AG10803 (cell line): ENCODE results near the gene XPR1.

ENCODE experiments used
- DNase-seq: peaks from one replicate; pipeline ENCODE4 v3.0.0; 2010; ENCODE audit warnings: low read depth
- H3K4me3 ChIP-seq: 2 replicates; pipeline ENCODE4 v1.5.1; 2011; ENCODE audit warnings: mild to moderate bottlenecking, low read length, control low read depth
- TF ChIP-seq, protein P1 (sequence below): conservative IDR thresholded peaks from 2 replicates; pipeline ENCODE4 v1.5.1; 2011; ENCODE audit warnings: mild to moderate bottlenecking, low read length, control low read depth, inconsistent platforms

XPR1 gene

DNA sequence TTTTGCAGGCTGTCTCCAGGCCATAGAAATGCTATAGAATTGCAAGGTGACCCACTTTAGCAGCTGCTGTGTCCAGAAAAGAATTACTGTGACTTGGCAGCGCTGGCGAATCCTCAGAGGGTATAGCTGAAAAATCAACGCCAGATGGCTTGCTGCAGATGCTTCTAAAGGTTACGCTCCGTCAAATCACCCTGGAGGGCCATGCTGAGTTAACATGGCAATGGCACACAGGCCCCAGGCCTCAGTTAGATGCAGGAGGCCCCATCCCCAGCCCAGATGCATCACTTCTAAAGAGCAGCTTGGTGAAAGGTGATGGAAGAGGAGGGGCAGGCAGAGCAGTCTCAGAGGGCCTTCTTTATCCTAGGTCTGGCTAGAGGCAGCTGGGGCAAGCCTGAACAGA, 298.9 kb downstream of the XPR1 start:
- no peak for DNase-seq
- no peak overlapping the region for H3K4me3 ChIP-seq
- TF ChIP-seq, protein P1, sequence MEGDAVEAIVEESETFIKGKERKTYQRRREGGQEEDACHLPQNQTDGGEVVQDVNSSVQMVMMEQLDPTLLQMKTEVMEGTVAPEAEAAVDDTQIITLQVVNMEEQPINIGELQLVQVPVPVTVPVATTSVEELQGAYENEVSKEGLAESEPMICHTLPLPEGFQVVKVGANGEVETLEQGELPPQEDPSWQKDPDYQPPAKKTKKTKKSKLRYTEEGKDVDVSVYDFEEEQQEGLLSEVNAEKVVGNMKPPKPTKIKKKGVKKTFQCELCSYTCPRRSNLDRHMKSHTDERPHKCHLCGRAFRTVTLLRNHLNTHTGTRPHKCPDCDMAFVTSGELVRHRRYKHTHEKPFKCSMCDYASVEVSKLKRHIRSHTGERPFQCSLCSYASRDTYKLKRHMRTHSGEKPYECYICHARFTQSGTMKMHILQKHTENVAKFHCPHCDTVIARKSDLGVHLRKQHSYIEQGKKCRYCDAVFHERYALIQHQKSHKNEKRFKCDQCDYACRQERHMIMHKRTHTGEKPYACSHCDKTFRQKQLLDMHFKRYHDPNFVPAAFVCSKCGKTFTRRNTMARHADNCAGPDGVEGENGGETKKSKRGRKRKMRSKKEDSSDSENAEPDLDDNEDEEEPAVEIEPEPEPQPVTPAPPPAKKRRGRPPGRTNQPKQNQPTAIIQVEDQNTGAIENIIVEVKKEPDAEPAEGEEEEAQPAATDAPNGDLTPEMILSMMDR = no peak

DNA sequence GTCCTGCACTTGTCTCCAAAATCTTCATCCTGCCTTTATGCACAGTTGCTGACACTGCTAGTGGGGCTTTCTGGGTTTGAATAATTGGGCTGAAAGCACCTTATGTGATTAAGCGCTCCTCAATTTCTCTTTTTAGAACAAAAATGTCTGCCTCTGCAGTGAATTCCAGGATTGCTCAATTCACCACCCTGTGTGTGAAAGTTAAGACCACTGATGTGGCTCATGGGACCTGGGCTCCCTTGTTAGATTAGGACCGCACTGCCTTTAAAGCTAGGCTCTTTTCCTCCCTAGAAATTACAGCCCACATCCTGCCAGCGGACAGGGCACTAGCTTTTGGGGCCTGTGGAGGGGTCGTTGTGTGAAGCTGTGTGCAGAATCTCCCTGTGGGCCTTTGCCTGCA, 299.7 kb downstream of the XPR1 start:
- TF ChIP-seq, protein P1 = no peak
- H3K4me3 ChIP-seq = no peak overlapping the region
- no peak for DNase-seq

DNA sequence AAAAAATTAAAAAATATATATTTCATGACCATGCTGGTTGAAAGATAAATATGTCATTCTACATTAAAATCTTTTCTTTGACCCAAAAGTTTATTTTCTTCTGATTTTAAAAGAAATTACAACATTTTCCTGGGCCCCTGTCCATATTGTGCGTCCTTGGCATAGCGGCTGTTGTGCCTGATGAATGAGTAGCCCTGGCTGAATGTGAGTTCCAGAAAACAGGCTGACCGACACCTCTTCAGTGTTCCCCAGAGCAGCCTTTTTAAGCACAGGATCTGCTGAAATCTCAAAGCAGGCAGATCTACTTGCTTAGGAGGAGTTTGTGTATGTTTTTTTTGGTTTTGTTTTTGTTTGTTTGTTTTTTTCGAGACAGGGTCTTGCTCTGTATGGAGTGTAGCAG, 300.6 kb downstream of the XPR1 start:
- TF ChIP-seq, protein P1 = no peak
- H3K4me3 ChIP-seq = no peak overlapping the region
- DNase-seq = no peak

DNA sequence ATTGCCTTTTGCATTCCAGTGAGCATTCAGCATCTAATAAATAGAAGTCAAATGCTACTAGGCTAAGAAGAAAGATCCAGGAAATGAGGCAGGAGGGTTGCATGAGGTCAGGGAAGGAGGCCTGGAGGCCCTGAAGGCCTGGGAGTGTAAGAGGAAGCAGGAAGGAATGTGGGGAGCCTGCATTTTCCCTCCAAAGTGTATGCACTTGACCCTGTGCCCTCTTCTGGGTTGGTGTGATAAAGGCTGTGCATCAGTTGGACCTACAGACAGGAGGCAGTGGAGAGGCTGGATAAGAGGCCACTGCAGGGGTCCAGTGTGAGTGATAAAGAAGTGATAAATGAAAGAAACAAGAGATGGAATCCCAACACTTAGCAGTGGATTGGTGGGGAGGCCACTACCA, 301.3 kb downstream of the XPR1 start:
- no peak for DNase-seq
- TF ChIP-seq, protein P1 = no peak
- H3K4me3 ChIP-seq = no peak overlapping the region

DNA sequence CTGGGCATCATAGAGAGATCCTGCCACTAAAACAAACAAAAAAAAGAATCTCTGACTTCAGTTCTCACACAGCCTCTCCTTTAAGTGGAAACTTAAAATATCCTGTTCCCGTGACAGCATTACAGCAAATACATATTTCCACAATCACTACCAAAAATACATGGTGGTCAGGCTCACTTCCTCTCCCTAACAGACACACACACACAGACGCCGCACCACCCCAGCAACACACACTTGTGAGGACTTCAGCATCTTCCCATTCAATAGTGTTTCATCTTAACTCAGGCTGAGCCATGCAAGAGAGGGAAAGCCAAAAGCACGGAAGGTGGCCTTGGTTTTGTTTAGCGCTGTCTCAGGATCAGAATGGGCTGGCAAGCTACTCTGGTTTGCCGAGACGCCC, 302.7 kb downstream of the XPR1 start:
- no peak for DNase-seq
- TF ChIP-seq, protein P1 = no peak
- H3K4me3 ChIP-seq = no peak overlapping the region

DNA sequence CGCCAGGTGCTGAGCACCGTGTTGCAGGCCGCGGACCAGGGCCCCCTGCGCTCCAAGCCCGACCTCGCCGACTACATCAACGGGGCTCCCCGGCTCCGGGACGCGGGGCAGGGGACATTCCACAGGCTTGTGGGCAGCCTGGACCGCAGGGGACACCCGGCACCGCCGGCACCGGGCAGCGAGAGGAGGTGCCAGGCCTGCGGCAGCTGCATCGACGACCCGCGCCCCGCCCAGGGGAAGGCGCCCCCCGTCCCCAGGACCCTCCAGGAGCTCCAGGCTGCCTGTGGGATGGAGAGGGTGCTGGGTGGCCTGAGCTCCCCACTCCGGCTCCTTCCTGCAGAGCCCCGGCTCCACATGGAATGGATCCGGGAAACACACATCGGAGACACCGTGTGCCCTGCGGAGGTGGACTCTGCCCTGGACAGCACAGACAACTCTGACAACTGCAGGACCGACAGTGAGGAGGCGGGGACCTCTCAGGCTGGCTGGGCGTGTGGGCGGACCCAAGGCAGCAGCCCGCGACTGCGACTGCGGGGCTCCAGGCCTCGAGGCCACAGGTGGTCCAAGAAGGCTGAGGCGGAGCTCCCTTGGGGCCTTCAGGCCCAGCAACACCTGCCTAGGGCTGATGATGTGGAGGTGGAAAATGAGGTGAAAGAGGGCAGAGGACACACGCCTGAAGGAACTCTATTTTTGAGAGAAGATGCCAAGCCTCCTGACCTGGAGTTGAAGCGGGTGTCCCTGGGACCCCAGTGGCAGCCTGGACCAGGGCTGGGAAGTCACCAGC, 303.7 kb downstream of the XPR1 start:
- DNase-seq = no peak
- TF ChIP-seq, protein P1 = no peak
- H3K4me3 ChIP-seq = no peak overlapping the region
